Liver (tissue), 9 donors: ENCODE results near the gene EOLA1. TPM values are rescaled to one million over a fixed set of nuclear protein-coding genes. Genes with fewer than 3 reads are reported as not detected.
"Not testable (repeated sequence)": the region's sequence is repeated elsewhere in the genome, so short reads cannot be mapped to it uniquely, and the experiment has no call there.

ENCODE experiments used
- DNase-seq: peaks from one replicate; pipeline ENCODE4 v3.0.0-alpha.2; 2017; ENCODE audit warnings: low spot score
- H3K27ac ChIP-seq, 2 donors: one replicate each; pipeline ENCODE4 v1.7.0; 2013; ENCODE audit warnings: inconsistent platforms in 2 of 2, low read length in 2 of 2, control low read depth in 1 of 2, low read depth in 1 of 2, mild to moderate bottlenecking in 1 of 2
- H3K27me3 ChIP-seq, 4 donors: one replicate each; pipeline versions ENCODE4 v1.6.1 to v1.7.0; 2013; ENCODE audit warnings: low read length in 3 of 4, inconsistent platforms in 1 of 4, mild to moderate bottlenecking in 1 of 4, moderate library complexity in 1 of 4; ENCODE audit not compliant: control insufficient read depth in 4 of 4, insufficient read depth in 4 of 4
- H3K36me3 ChIP-seq, 4 donors: one replicate each; pipeline versions ENCODE4 v1.6.1 to v1.7.0; 2013; ENCODE audit warnings: low read length in 3 of 4, mild to moderate bottlenecking in 3 of 4, low read depth in 1 of 4, moderate library complexity in 1 of 4; ENCODE audit not compliant: control insufficient read depth in 4 of 4, insufficient read depth in 3 of 4
- H3K4me1 ChIP-seq, 4 donors: one replicate each; pipeline versions ENCODE4 v1.6.1 to v1.7.0; 2013; ENCODE audit warnings: low read length in 3 of 4, mild to moderate bottlenecking in 3 of 4, moderate library complexity in 1 of 4; ENCODE audit not compliant: control insufficient read depth in 4 of 4, insufficient read depth in 4 of 4
- H3K4me3 ChIP-seq, 3 donors: one replicate each; pipeline versions ENCODE4 v1.6.1 to v1.7.0; 2013; ENCODE audit warnings: low read length in 3 of 3, control low read depth in 1 of 3, low read depth in 1 of 3, mild to moderate bottlenecking in 1 of 3
- H3K9ac ChIP-seq, 2 donors: one replicate each; pipeline ENCODE4 v1.7.0; 2013; ENCODE audit warnings: low read length in 2 of 2, mild to moderate bottlenecking in 2 of 2, moderate library complexity in 2 of 2, control low read depth in 1 of 2, low read depth in 1 of 2
- H3K9me3 ChIP-seq, 4 donors: one replicate each; pipeline versions ENCODE4 v1.6.1 to v1.7.0; 2013; ENCODE audit warnings: low read length in 3 of 4; ENCODE audit not compliant: control insufficient read depth in 4 of 4
- ATF3 ChIP-seq: IDR thresholded peaks from 2 replicates; pipeline ENCODE4 v1.6.1; 2016; ENCODE audit warnings: antibody characterized with exemption
- FOXA2 ChIP-seq: IDR thresholded peaks from 2 replicates; pipeline ENCODE4 v1.6.1; 2016; ENCODE audit warnings: antibody characterized with exemption
- GABPA ChIP-seq, 2 donors: IDR thresholded peaks in 1 of 2; conservative IDR thresholded peaks in 1 of 2; 2 replicates each; pipeline ENCODE4 v1.6.1; 2016; ENCODE audit warnings: antibody characterized with exemption in 2 of 2, mild to moderate bottlenecking in 1 of 2, moderate library complexity in 1 of 2
- HNF4G ChIP-seq: IDR thresholded peaks from 2 replicates; pipeline ENCODE4 v1.6.1; 2016; ENCODE audit warnings: antibody characterized with exemption
- MAX ChIP-seq: IDR thresholded peaks from 2 replicates; pipeline ENCODE4 v1.6.1; 2016; ENCODE audit warnings: antibody characterized with exemption
- NR2F2 ChIP-seq: IDR thresholded peaks from 2 replicates; pipeline ENCODE4 v1.6.1; 2016; ENCODE audit warnings: antibody characterized with exemption
- RXRA ChIP-seq, 2 donors: IDR thresholded peaks; 2 replicates each; pipeline ENCODE4 v1.6.1; 2017 to 2018; ENCODE audit warnings: antibody characterized with exemption in 2 of 2, mild to moderate bottlenecking in 1 of 2
- SP1 ChIP-seq: IDR thresholded peaks from 2 replicates; pipeline ENCODE4 v1.6.1; 2018; ENCODE audit warnings: antibody characterized with exemption, mild to moderate bottlenecking
- YY1 ChIP-seq: IDR thresholded peaks from 2 replicates; pipeline ENCODE4 v1.6.1; 2016; ENCODE audit warnings: antibody characterized with exemption, mild to moderate bottlenecking
- WGBS: extraction: QIAGEN DNeasy Blood & Tissue Kit; methylation state at CpG from one replicate; pipeline ENCODE4 v1.1.7; 2013; 5-methylcytosine and 5-hydroxymethylcytosine counted together
- polyA plus RNA-seq, 2 donors: library from polyadenylated mRNA; stranded (reverse) in 1 of 2; unstranded in 1 of 2; fragments of 200-250 nt in 1 of 2; fragments of >200 nt in 1 of 2; fragmentation: Nextera tagmentation in 1 of 2; extraction: Ambion mirVana in 1 of 2; gene quantifications; one replicate each; pipeline versions ENCODE4 v1.2.1 to v1.2.3, GENCODE V29; 2013 to 2015
- total RNA-seq, 2 donors: library from RNA; depleted of rRNA; stranded (reverse); fragments of >200 nt; gene quantifications; one replicate each; pipeline ENCODE4 v1.2.3, GENCODE V29; 2014
- donor health status: healthy.
- donor health status: healthy.
- donor health status: healthy.
- donor health status: healthy.
- donor health status: healthy.

EOLA1 gene
- total and polyA plus RNA-seq, 4 donors = 7.5 to 17.2 (median 11.2) TPM

- Histone ChIP-seq H3K27ac (no peak overlapping the region), H3K27me3 (no peaks in the 10 kb centered on the region), H3K9ac (no peak overlapping the region), H3K9me3 (no peaks in the 10 kb centered on the region), H3K36me3 (peaks cover 1 to 42% (median 24%) of the 10 kb centered on the region in 4 donors), H3K4me1 (peaks cover 0 to 14% (median 12%) of the 10 kb centered on the region in 4 donors), H3K4me3 (no peak overlapping the region)
- 94% methylated on average over 5 of the region's 5 CpGs for WGBS
- TF ChIP-seq SP1 = no peak
- no peak for TF ChIP-seq ATF3
- no peak for TF ChIP-seq YY1
- no peak for TF ChIP-seq FOXA2
- no peak for TF ChIP-seq NR2F2
- DNase-seq = no peak
Observed at GRCh38 chrX:149499766-149500165, 41.0 kb upstream of the EOLA1 start.

GRCh38 chrX:149502923-149503322, 37.9 kb upstream of the EOLA1 start:
- peaks cover 0 to 10% (median 7%) of the 10 kb centered on the region in 4 donors for H3K4me1 ChIP-seq
- WGBS = 75% methylated on average over 5 of the region's 5 CpGs
- H3K36me3 ChIP-seq = peaks cover 1 to 22% (median 12%) of the 10 kb centered on the region in 4 donors
- DNase-seq, H3K27ac ChIP-seq, H3K9me3 ChIP-seq, H3K9ac ChIP-seq, H3K27me3 ChIP-seq, H3K4me3 ChIP-seq: not testable (repeated sequence)

- not testable (repeated sequence) for DNase-seq, H3K4me3 ChIP-seq, H3K9ac ChIP-seq, H3K27ac ChIP-seq, H3K27me3 ChIP-seq, H3K9me3 ChIP-seq
- 64% methylated on average over 5 of the region's 10 CpGs for WGBS
- Histone ChIP-seq H3K4me1 (peaks cover 0 to 10% (median 7%) of the 10 kb centered on the region in 4 donors), H3K36me3 (peaks cover 0 to 20% (median 8%) of the 10 kb centered on the region in 4 donors)
Observed at GRCh38 chrX:149503446-149503845, 37.4 kb upstream of the EOLA1 start.

GRCh38 chrX:149504226-149504914, 36.4 kb upstream of the EOLA1 start:
- H3K4me3 ChIP-seq = peak overlapping the region; percentile 63 to 78 (median 65)
- peaks cover 0 to 10% (median 7%) of the 10 kb centered on the region in 4 donors for H3K4me1 ChIP-seq
- no peaks in the 10 kb centered on the region for H3K27me3 ChIP-seq
- DNase-seq = no peak
- peaks cover 0 to 19% (median 7%) of the 10 kb centered on the region in 4 donors for H3K36me3 ChIP-seq
- H3K9ac ChIP-seq = peak overlapping the region; percentile 33 to 44
- peak overlapping the region; percentile 87 to 89 for H3K27ac ChIP-seq
- no peaks in the 10 kb centered on the region for H3K9me3 ChIP-seq
- 60% methylated on average over 10 of the region's 10 CpGs for WGBS
- no peak for TF ChIP-seq RXRA (IDR thresholded peaks at IDR 0.05)
- no peak for TF ChIP-seq MAX
- TF ChIP-seq HNF4G = no peak
- no peak for TF ChIP-seq GABPA (IDR thresholded peaks at IDR 0.05 in 1 of 2, conservative IDR thresholded peaks at IDR 0.05 in 1 of 2)
